HEK293 (cell line): ENCODE measurements around the gene PEPD.

Experiments used
- CTCF ChIA-PET: fragments of 350-600 bp; formaldehyde crosslinking; extraction: SDS; loops from one replicate; lab custom pipeline; 2021; ENCODE audit warnings: antibody characterized with exemption; lab: Yijun Ruan, JAX
- POLR2A ChIA-PET: fragments of 300-600 bp; formaldehyde crosslinking; extraction: SDS; loops from one replicate; lab custom pipeline; 2020; ENCODE audit warnings: antibody characterized with exemption, inconsistent platforms; lab: Yijun Ruan, JAX
- H3K27ac ChIP-seq: fragments of 200-500 bp; sonication (Bioruptor generic); 2 replicates; pipeline ENCODE4 v1.5.1; 2014; ENCODE audit warnings: low read depth, low read length, control low read depth, inconsistent platforms; ENCODE audit errors: extremely low read depth
- H3K36me3 ChIP-seq, 2 experiments: fragments of 200-500 bp in 1 of 2; sonication (Bioruptor generic) in 1 of 2; 1 replicate in 1 of 2; 2 replicates in 1 of 2; pipeline ENCODE4 v1.5.1; 2014 to 2017; ENCODE audit warnings: inconsistent platforms in 2 of 2, low read length in 2 of 2; ENCODE audit not compliant: control insufficient read depth in 2 of 2, insufficient read depth in 1 of 2
- H3K4me1 ChIP-seq: fragments of 200-500 bp; sonication (Bioruptor generic); 2 replicates; pipeline ENCODE4 v1.5.1; 2014; ENCODE audit warnings: mild to moderate bottlenecking, low read length, inconsistent platforms; ENCODE audit not compliant: control insufficient read depth, insufficient read depth
- H3K4me3 ChIP-seq: 2 replicates; pipeline ENCODE4 v1.5.1; 2011; ENCODE audit warnings: low read depth, mild to moderate bottlenecking, control low read depth, low read length, moderate library complexity
- H3K9me3 ChIP-seq: fragments of 200-500 bp; sonication (Bioruptor generic); 2 replicates; pipeline ENCODE4 v1.5.1; 2014; ENCODE audit warnings: low read depth, low read length, inconsistent platforms; ENCODE audit not compliant: control insufficient read depth, insufficient read depth
- EGR2 ChIP-seq: fragments of 450-650 bp; formaldehyde crosslinking; IDR thresholded peaks from 2 replicates; pipeline ENCODE4 v1.5.1; 2016; ENCODE audit warnings: low read depth, missing biosample characterization, missing genetic modification characterization
- GLI4 ChIP-seq: fragments of 450-650 bp; formaldehyde crosslinking; IDR thresholded peaks from 2 replicates; pipeline ENCODE4 v1.5.1; 2016; ENCODE audit warnings: missing biosample characterization, missing genetic modification characterization
- HOXA7 ChIP-seq: sonication (generic); formaldehyde crosslinking; IDR thresholded peaks from 2 replicates; pipeline ENCODE4 v1.8.1; 2022; ENCODE audit warnings: missing genetic modification reagents, borderline replicate concordance
- INSM2 ChIP-seq: fragments of 450-650 bp; formaldehyde crosslinking; IDR thresholded peaks from 2 replicates; pipeline ENCODE4 v1.5.1; 2016; ENCODE audit warnings: missing biosample characterization, missing genetic modification characterization
- PRDM1 ChIP-seq: fragments of 450-650 bp; formaldehyde crosslinking; IDR thresholded peaks from 2 replicates; pipeline ENCODE4; 2016; ENCODE audit warnings: missing biosample characterization, missing genetic modification characterization
- SP2 ChIP-seq: fragments of 450-650 bp; formaldehyde crosslinking; IDR thresholded peaks from 2 replicates; pipeline ENCODE4 v1.5.1; 2016; ENCODE audit warnings: missing biosample characterization, missing genetic modification characterization
- YY2 ChIP-seq: fragments of 450-650 bp; formaldehyde crosslinking; IDR thresholded peaks from 2 replicates; pipeline ENCODE4 v1.5.1; 2016; ENCODE audit warnings: missing biosample characterization, missing genetic modification characterization
- ZBTB10 ChIP-seq: fragments of 450-650 bp; formaldehyde crosslinking; IDR thresholded peaks from 2 replicates; pipeline ENCODE4 v1.5.1; 2016; ENCODE audit warnings: missing biosample characterization, missing genetic modification characterization
- ZEB2 ChIP-seq: fragments of 450-650 bp; formaldehyde crosslinking; IDR thresholded peaks from 2 replicates; pipeline ENCODE4 v1.5.1; 2016; ENCODE audit warnings: missing biosample characterization, missing genetic modification characterization
- ZNF114 ChIP-seq: fragments of 450-650 bp; formaldehyde crosslinking; IDR thresholded peaks from 2 replicates; pipeline ENCODE4 v1.5.0; 2017; ENCODE audit warnings: missing biosample characterization, missing genetic modification characterization
- ZNF133 ChIP-seq: fragments of 450-650 bp; formaldehyde crosslinking; IDR thresholded peaks from 2 replicates; pipeline ENCODE4 v1.5.1; 2016; ENCODE audit warnings: missing biosample characterization, missing genetic modification characterization
- ZNF146 ChIP-seq: fragments of 450-650 bp; formaldehyde crosslinking; IDR thresholded peaks from 2 replicates; pipeline ENCODE4 v1.5.1; 2016; ENCODE audit warnings: missing biosample characterization, missing genetic modification characterization
- ZNF175 ChIP-seq: fragments of 450-650 bp; formaldehyde crosslinking; IDR thresholded peaks from 2 replicates; pipeline ENCODE4 v1.5.1; 2016; ENCODE audit warnings: missing biosample characterization, missing genetic modification characterization
- ZNF202 ChIP-seq: fragments of 450-650 bp; formaldehyde crosslinking; IDR thresholded peaks from 2 replicates; pipeline ENCODE4 v1.5.1; 2016; ENCODE audit warnings: missing biosample characterization, missing genetic modification characterization, borderline replicate concordance
- ZNF214 ChIP-seq: fragments of 450-650 bp; formaldehyde crosslinking; IDR thresholded peaks from 2 replicates; pipeline ENCODE4 v1.5.1; 2017; ENCODE audit warnings: missing biosample characterization, mild to moderate bottlenecking, missing genetic modification characterization, borderline replicate concordance
- ZNF239 ChIP-seq: fragments of 450-650 bp; formaldehyde crosslinking; IDR thresholded peaks from 2 replicates; pipeline ENCODE4 v1.5.1; 2016; ENCODE audit warnings: missing biosample characterization, missing genetic modification characterization
- ZNF274 ChIP-seq, 2 experiments: fragments of 200-500 bp in 1 of 2; fragments of 450-650 bp in 1 of 2; sonication (Bioruptor generic) in 1 of 2; formaldehyde crosslinking in 1 of 2; IDR thresholded peaks; 2 replicates each; pipeline versions ENCODE4 v1.5.1 to v1.6.1; 2014 to 2016; ENCODE audit warnings: borderline replicate concordance in 1 of 2, inconsistent platforms in 1 of 2, low read length in 1 of 2, missing biosample characterization in 1 of 2, missing genetic modification characterization in 1 of 2
- ZNF280C ChIP-seq: fragments of 450-650 bp; formaldehyde crosslinking; IDR thresholded peaks from 2 replicates; pipeline ENCODE4 v1.5.1; 2016; ENCODE audit warnings: missing biosample characterization, missing genetic modification characterization
- ZNF488 ChIP-seq: fragments of 450-650 bp; formaldehyde crosslinking; IDR thresholded peaks from 2 replicates; pipeline ENCODE4 v1.5.1; 2016; ENCODE audit warnings: missing biosample characterization, missing genetic modification characterization
- ZNF521 ChIP-seq: fragments of 450-650 bp; formaldehyde crosslinking; IDR thresholded peaks from 2 replicates; pipeline ENCODE4 v1.5.1; 2017; ENCODE audit warnings: missing biosample characterization, mild to moderate bottlenecking, missing genetic modification characterization
- ZNF544 ChIP-seq: fragments of 450-650 bp; formaldehyde crosslinking; IDR thresholded peaks from 2 replicates; pipeline ENCODE4 v1.5.0; 2017; ENCODE audit warnings: missing biosample characterization, missing genetic modification characterization
- ZNF580 ChIP-seq: fragments of 450-650 bp; formaldehyde crosslinking; IDR thresholded peaks from 2 replicates; pipeline ENCODE4 v1.5.1; 2016; ENCODE audit warnings: missing biosample characterization, missing genetic modification characterization
- ZNF621 ChIP-seq: fragments of 450-650 bp; formaldehyde crosslinking; IDR thresholded peaks from 2 replicates; pipeline ENCODE4 v1.5.1; 2017; ENCODE audit warnings: missing biosample characterization, missing genetic modification characterization
- ZNF658 ChIP-seq: fragments of 450-650 bp; formaldehyde crosslinking; IDR thresholded peaks from 2 replicates; pipeline ENCODE4; 2016; ENCODE audit warnings: missing biosample characterization, missing genetic modification characterization
- ZNF837 ChIP-seq: fragments of 450-650 bp; formaldehyde crosslinking; IDR thresholded peaks from 2 replicates; pipeline ENCODE4 v1.5.1; 2016; ENCODE audit warnings: missing biosample characterization, missing genetic modification characterization

Gene PEPD

GRCh38 chr19:33507021-33507956, 14.3 kb downstream of the PEPD start:
- Histone ChIP-seq H3K36me3 (peaks cover 6 to 17% of the 10 kb centered on the region in 2 experiments; a peak in 2 of 3 replicates), H3K27ac (no peak overlapping the region), H3K4me3 (no peak overlapping the region), H3K9me3 (no peaks in the 10 kb centered on the region), H3K4me1 (no peaks in the 10 kb centered on the region)
- TF ChIP-seq PRDM1 (tag by site-specific recombination) = no peak
- 0 out of 2 replicates have a peak, but pooled peaks have one; percentile 6 for TF ChIP-seq GLI4 (tag by site-specific recombination)
- POLR2A ChIA-PET = interaction anchor here (0.5 kb wide), 1 partner anchor 178 kb away, joined by 3 read pairs; no protein-coding TSS in a partner anchor
- CTCF ChIA-PET = interaction anchor here (0.7 kb wide), 2 partner anchors 264 to 535 kb away, joined by 3 to 4 read pairs; no protein-coding TSS in a partner anchor

- Histone ChIP-seq H3K4me1 (no peaks in the 10 kb centered on the region), H3K9me3 (no peaks in the 10 kb centered on the region), H3K27ac (no peak overlapping the region), H3K4me3 (no peak overlapping the region), H3K36me3 (peaks cover 6 to 11% of the 10 kb centered on the region in 2 experiments; a peak in 2 of 3 replicates)
- ChIA-PET POLR2A (no interaction called here), CTCF (no interaction called here)
- TF ChIP-seq ZNF133 (peak; percentile 52; the same call in 1 of the 2 replicates), ZNF580 (tag by site-specific recombination) (no peak), SP2 (no peak; the same call in 1 of the 2 replicates), HOXA7 (no peak), ZNF214 (tag by site-specific recombination) (no peak), ZNF837 (tag by site-specific recombination) (0 out of 2 replicates have a peak, but pooled peaks have one; percentile 12), EGR2 (tag by site-specific recombination) (peak; percentile 99), ZEB2 (tag by site-specific recombination) (no peak), ZNF544 (tag by site-specific recombination) (peak; percentile 18), INSM2 (tag by site-specific recombination) (peak; percentile 25), YY2 (tag by site-specific recombination) (peak; percentile 38), ZNF621 (peak; percentile 83), ZNF114 (peak; percentile 71; the same call in 1 of the 2 replicates), ZNF274 (IDR thresholded peaks at IDR 0.05; ENCODE audit: low read length) (no peak), ZNF274 (tag by site-specific recombination; IDR thresholded peaks at IDR 0.05; ENCODE audit: borderline replicate concordance) (peak; percentile 58; the same call in 1 of the 2 replicates), ZNF280C (tag by site-specific recombination) (peak; percentile 90; the same call in 1 of the 2 replicates), ZBTB10 (tag by site-specific recombination) (no peak), ZNF521 (tag by site-specific recombination) (peak; percentile 96; the same call in 1 of the 2 replicates), ZNF488 (peak; percentile 72; the same call in 1 of the 2 replicates), ZNF202 (0 out of 2 replicates have a peak, but pooled peaks have one; percentile 43), ZNF175 (tag by site-specific recombination) (peak; percentile 79; the same call in 1 of the 2 replicates), ZNF146 (tag by site-specific recombination) (0 out of 2 replicates have a peak, but pooled peaks have one; percentile 14), ZNF239 (peak; percentile 55; the same call in 1 of the 2 replicates), ZNF658 (tag by site-specific recombination) (peak; percentile 43; the same call in 1 of the 2 replicates)
Measured at GRCh38 chr19:33506498-33506897, 15.1 kb downstream of the PEPD start.
